Measurements from ENCODE around the gene FNDC3B.
"Not testable (repeated sequence)": the region's sequence is repeated elsewhere in the genome, so short reads cannot be mapped to it uniquely, and the experiment has no call there.

The FNDC3B gene

GRCh38 chr3:172039436-172040077 is at the start of gene FNDC3B:
Gene FNDC3B, plus strand, starts transcription at chr3:172039578. Its CDS starts 72,902 bp downstream, at chr3:172112480.
- DNase-seq, result peak; percentile 37 to 97 (median 88)

- DNase-seq, result not testable (repeated sequence)
These were observed 49.1 kb upstream of the FNDC3B start for GRCh38 chr3:171990239-171990638.

GRCh38 chr3:171991166-171991565 is 48.2 kb upstream of the FNDC3B start:
- no peak for DNase-seq

GRCh38 chr3:171994646-171995428 is 44.5 kb upstream of the FNDC3B start:
- no peak for DNase-seq

- no peak for DNase-seq
These were observed 43.9 kb upstream of the FNDC3B start for GRCh38 chr3:171995486-171995885.

GRCh38 chr3:171996178-171996817 is 43.1 kb upstream of the FNDC3B start:
- no peak for DNase-seq

- DNase-seq, result not testable (repeated sequence)
These were observed 40.6 kb upstream of the FNDC3B start for GRCh38 chr3:171998731-171999130.

- DNase-seq, result not testable (repeated sequence)
These were observed 37.8 kb upstream of the FNDC3B start for GRCh38 chr3:172001616-172002015.

- DNase-seq, result no peak
These were observed 36.8 kb upstream of the FNDC3B start for GRCh38 chr3:172002512-172003078.

GRCh38 chr3:172003146-172003545 is 36.2 kb upstream of the FNDC3B start:
- DNase-seq, result no peak

- no peak for DNase-seq
These were observed 32.4 kb upstream of the FNDC3B start for GRCh38 chr3:172007065-172007370.

GRCh38 chr3:172009803-172010202 is 29.6 kb upstream of the FNDC3B start:
- no peak for DNase-seq

- DNase-seq, result no peak
These were observed 26.6 kb upstream of the FNDC3B start for GRCh38 chr3:172012775-172013174.

- DNase-seq, result no peak
These were observed 25.2 kb upstream of the FNDC3B start for GRCh38 chr3:172014145-172014544.

GRCh38 chr3:172018364-172018763 is 21.0 kb upstream of the FNDC3B start:
- DNase-seq, result no peak

GRCh38 chr3:172020763-172021162 is 18.6 kb upstream of the FNDC3B start:
- no peak for DNase-seq

- no peak for DNase-seq
These were observed 18.2 kb upstream of the FNDC3B start for GRCh38 chr3:172021164-172021563.

GRCh38 chr3:172021859-172022258 is 17.5 kb upstream of the FNDC3B start:
- no peak for DNase-seq

- no peak for DNase-seq
These were observed 15.5 kb upstream of the FNDC3B start for GRCh38 chr3:172023915-172024314.

- no peak for DNase-seq
These were observed 14.7 kb upstream of the FNDC3B start for GRCh38 chr3:172024679-172025078.

- DNase-seq, result no peak
These were observed 9.8 kb upstream of the FNDC3B start for GRCh38 chr3:172029425-172030098.

- DNase-seq, result no peak
These were observed 9.2 kb upstream of the FNDC3B start for GRCh38 chr3:172030181-172030580.
